Suprapubic skin (tissue), 3 donors: ENCODE data around the gene RPL27A.

ENCODE experiments used
- CTCF ChIP-seq, 2 donors: fragments of 200-600 bp in 1 of 2; fragments of 450-650 bp in 1 of 2; sonication (generic) in 1 of 2; IDR thresholded peaks; one replicate each; pipeline ENCODE4 v1.5.1; 2016 to 2019; ENCODE audit warnings: antibody characterized with exemption in 2 of 2, mild to moderate bottlenecking in 1 of 2, moderate library complexity in 1 of 2
- POLR2A ChIP-seq, 2 donors: fragments of 450-650 bp; IDR thresholded peaks; one replicate each; pipeline ENCODE4 v1.6.1; 2017; ENCODE audit warnings: antibody characterized with exemption in 2 of 2, mild to moderate bottlenecking in 2 of 2, moderate library complexity in 2 of 2

DNA sequence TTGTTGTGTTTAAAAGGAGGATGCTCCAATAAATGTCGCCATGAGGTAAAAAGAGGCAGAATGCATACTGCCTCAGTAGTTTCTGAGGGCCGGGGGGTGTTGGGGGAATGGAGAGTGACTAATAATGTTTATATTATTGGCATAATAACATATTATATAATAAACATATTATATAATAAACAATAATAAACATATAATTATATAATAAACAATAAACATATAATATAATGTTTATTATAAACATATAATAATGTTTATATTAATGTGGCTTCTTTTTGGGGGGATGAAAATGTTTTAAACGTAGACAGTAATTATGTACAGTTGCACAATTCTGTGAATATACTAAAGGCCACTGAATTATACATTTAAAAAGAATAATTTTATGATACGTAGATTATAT is 35.7 kb upstream of the RPL27A start:
- TF ChIP-seq CTCF (IDR thresholded peaks at IDR 0.05): no peak
- TF ChIP-seq POLR2A (IDR thresholded peaks at IDR 0.05): no peak
